GOT3 (cell line): ENCODE results near the gene ZBTB20.
A peak's percentile ranks its signal among the peaks of the same experiment; 100 is the strongest.

Experiments
- DNase-seq: peaks from one replicate; lab custom pipeline; 2025; ENCODE audit warnings: mixed read lengths; lab: John Stamatoyannopoulos, UW

The ZBTB20 gene

GRCh38 chr3:114762144-114762543 is 384.9 kb downstream of the ZBTB20 start:
- DNase-seq: no peak

- DNase-seq: no peak
These were observed 386.4 kb downstream of the ZBTB20 start for GRCh38 chr3:114760679-114761078.

GRCh38 chr3:114758831-114759699 is 388.0 kb downstream of the ZBTB20 start:
- DNase-seq: no peak

GRCh38 chr3:114756506-114757279 is 390.4 kb downstream of the ZBTB20 start:
- no peak for DNase-seq

- no peak for DNase-seq
These were observed 400.6 kb downstream of the ZBTB20 start for GRCh38 chr3:114746502-114746901.

GRCh38 chr3:114745322-114746240 is 401.5 kb downstream of the ZBTB20 start:
- DNase-seq: peak; percentile 1

GRCh38 chr3:114743746-114744485 is 403.2 kb downstream of the ZBTB20 start:
- no peak for DNase-seq

GRCh38 chr3:114741066-114741465 is 406.0 kb downstream of the ZBTB20 start:
- no peak for DNase-seq

- DNase-seq: no peak
These were observed 407.5 kb downstream of the ZBTB20 start for GRCh38 chr3:114739627-114740026.

GRCh38 chr3:114732353-114732752 is 414.7 kb downstream of the ZBTB20 start:
- DNase-seq: no peak

GRCh38 chr3:114730397-114730796 is 416.7 kb downstream of the ZBTB20 start:
- no peak for DNase-seq

GRCh38 chr3:114727373-114727772 is 419.7 kb downstream of the ZBTB20 start:
- DNase-seq: no peak

- no peak for DNase-seq
These were observed 421.1 kb downstream of the ZBTB20 start for GRCh38 chr3:114725966-114726365.

- no peak for DNase-seq
These were observed 424.6 kb downstream of the ZBTB20 start for GRCh38 chr3:114722530-114722929.

- DNase-seq: no peak
These were observed 425.2 kb downstream of the ZBTB20 start for GRCh38 chr3:114721864-114722263.

- DNase-seq: no peak
These were observed 425.9 kb downstream of the ZBTB20 start for GRCh38 chr3:114721209-114721608.

GRCh38 chr3:114718898-114719210 is 428.2 kb downstream of the ZBTB20 start:
- DNase-seq: no peak

- DNase-seq: no peak
These were observed 428.8 kb downstream of the ZBTB20 start for GRCh38 chr3:114718071-114718897.

GRCh38 chr3:114716916-114717315 is 430.2 kb downstream of the ZBTB20 start:
- no peak for DNase-seq

GRCh38 chr3:114716126-114716525 is 431.0 kb downstream of the ZBTB20 start:
- no peak for DNase-seq
